ENCODE measurements around the gene NKG7.

DNA sequence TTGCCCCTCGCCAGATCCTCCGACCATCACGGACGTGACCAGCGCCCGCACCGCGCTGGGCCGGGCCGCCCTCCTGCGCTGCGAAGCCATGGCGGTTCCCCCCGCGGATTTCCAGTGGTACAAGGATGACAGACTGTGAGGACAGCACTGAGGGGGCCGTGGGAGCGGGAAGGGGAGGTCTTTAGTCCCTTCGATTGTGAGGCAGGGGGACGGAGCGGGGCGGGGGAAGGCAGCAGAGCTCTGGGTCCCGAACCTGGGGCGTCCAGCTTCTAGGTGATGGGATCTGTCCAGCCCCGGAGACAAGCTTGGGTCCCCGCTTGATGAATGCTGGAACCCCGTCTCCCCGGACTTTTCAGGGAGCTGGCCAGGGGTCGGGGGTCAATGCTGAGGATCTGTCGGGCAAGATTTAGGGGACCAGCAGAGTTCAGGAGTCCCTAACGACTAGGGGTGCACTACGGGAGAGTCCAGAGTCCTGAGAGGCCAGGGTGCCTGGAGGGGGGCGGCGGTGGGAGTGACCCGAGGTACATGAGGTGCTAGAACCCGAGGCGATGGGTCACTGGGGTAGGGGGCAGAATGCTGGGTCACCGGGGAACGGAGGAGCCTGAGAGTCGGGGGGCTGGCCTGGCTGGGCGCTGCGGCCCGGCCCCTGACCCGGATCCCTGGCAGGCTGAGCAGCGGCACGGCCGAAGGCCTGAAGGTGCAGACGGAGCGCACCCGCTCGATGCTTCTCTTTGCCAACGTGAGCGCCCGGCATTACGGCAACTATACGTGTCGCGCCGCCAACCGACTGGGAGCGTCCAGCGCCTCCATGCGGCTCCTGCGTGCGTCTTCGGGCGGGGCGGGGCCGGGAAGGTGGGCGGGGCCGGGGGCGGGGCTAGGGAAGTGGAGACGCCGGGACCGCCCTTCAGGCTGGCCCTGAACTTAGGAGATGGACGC lies 45.1 kb downstream of the NKG7 start:
- peak; percentile 92 for TF ChIP-seq AGO2 (optimal IDR thresholded peaks at IDR 0.05; ENCODE audit: low read depth, low read length)
- 0 out of 2 replicates have a peak, but pooled peaks have one; percentile 37 for TF ChIP-seq RAD21 (CRISPR knock-in tag; IDR thresholded peaks at IDR 0.05)
- no peak for TF ChIP-seq ETV6 (CRISPR knock-in tag; conservative IDR thresholded peaks at IDR 0.05)
- TF ChIP-seq, protein P1, sequence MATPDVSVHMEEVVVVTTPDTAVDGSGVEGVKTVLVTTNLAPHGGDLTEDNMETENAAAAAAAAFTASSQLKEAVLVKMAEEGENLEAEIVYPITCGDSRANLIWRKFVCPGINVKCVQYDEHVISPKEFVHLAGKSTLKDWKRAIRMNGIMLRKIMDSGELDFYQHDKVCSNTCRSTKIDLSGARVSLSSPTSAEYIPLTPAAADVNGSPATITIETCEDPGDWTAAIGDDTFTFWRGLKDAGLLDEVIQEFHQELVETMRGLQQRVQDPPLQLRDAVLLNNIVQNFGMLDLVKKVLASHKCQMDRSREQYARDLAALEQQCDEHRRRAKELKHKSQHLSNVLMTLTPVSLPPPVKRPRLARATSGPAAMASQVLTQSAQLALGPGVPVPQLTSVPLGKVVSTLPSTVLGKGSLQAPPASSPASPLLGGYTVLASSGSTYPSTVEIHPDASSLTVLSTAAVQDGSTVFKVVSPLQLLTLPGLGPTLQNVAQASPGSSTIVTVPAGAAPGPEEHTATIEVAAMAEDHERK (CRISPR knock-in tag; IDR thresholded peaks at IDR 0.05; ENCODE audit: low read depth): no peak
- TF ChIP-seq PAF1 (CRISPR knock-in tag; IDR thresholded peaks at IDR 0.05): no peak
- no peak for TF ChIP-seq ZNF432 (CRISPR knock-in tag; IDR thresholded peaks at IDR 0.05; ENCODE audit: borderline replicate concordance)
- no peak for TF ChIP-seq ZHX2 (IDR thresholded peaks at IDR 0.05; ENCODE audit: low read depth)
- no peak for TF ChIP-seq ZHX2 (CRISPR knock-in tag; IDR thresholded peaks at IDR 0.05; ENCODE audit: borderline replicate concordance)

Data from HepG2 (cell line).